CD4-positive, alpha-beta T cell (primary cell): Measurements from ENCODE around the gene ZFP36L2. TPM values are rescaled to one million over a fixed set of nuclear protein-coding genes. Genes with fewer than 3 reads are reported as not detected.

Experiments used
- ATAC-seq: fragments of 200-7000 bp; cut with Tn5 transposase; one replicate; pipeline ENCODE4 v1.10.0; 2022; ENCODE audit warnings: mild to moderate bottlenecking; ENCODE audit not compliant: poor library complexity
- CTCF ChIA-PET: fragments of 350-600 bp; sonication (Branson Sonifier 250); formaldehyde crosslinking; loops from one replicate; lab custom pipeline; 2021; ENCODE audit warnings: antibody characterized with exemption, inconsistent platforms; lab: Charles Lee
- POLR2A ChIA-PET: fragments of 350-600 bp; sonication (Branson Sonifier 250); formaldehyde crosslinking; loops from one replicate; lab custom pipeline; 2021; ENCODE audit warnings: antibody characterized with exemption, inconsistent platforms; lab: Charles Lee
- DNase-seq, 14 experiments: peaks; one replicate each; pipeline ENCODE4 v3.0.0-alpha.2; 2013 to 2020; ENCODE audit warnings: mixed read lengths in 2 of 14
- H3K27ac ChIP-seq, 2 donors: one replicate each; pipeline versions ENCODE4 v1.5.1 to v1.7.0; 2013; ENCODE audit warnings: low read length in 2 of 2, low read depth in 1 of 2, mild to moderate bottlenecking in 1 of 2
- H3K27me3 ChIP-seq, 2 experiments: 1 replicate in 1 of 2; 2 replicates in 1 of 2; pipeline versions ENCODE4 v1.6.1 to v1.7.0; 2013; ENCODE audit warnings: low read length in 2 of 2, control low read depth in 1 of 2, mild to moderate bottlenecking in 1 of 2, moderate library complexity in 1 of 2; ENCODE audit not compliant: insufficient read depth in 2 of 2, control insufficient read depth in 1 of 2
- H3K36me3 ChIP-seq: one replicate; pipeline ENCODE4 v1.6.1; 2013; ENCODE audit warnings: low read length, control low read depth; ENCODE audit not compliant: insufficient read depth
- H3K4me1 ChIP-seq: one replicate; pipeline ENCODE4 v1.6.1; 2013; ENCODE audit warnings: low read length, control low read depth; ENCODE audit not compliant: insufficient read depth
- H3K4me3 ChIP-seq: one replicate; pipeline ENCODE4 v1.5.1; 2013; ENCODE audit warnings: mild to moderate bottlenecking, low read length, moderate library complexity
- H3K9me3 ChIP-seq, 2 experiments: 1 replicate in 1 of 2; 2 replicates in 1 of 2; pipeline versions ENCODE4 v1.6.1 to v1.7.0; 2013; ENCODE audit warnings: low read length in 2 of 2, mild to moderate bottlenecking in 2 of 2, control low read depth in 1 of 2, moderate library complexity in 1 of 2; ENCODE audit not compliant: control insufficient read depth in 1 of 2, insufficient read depth in 1 of 2
- H3K27ac Mint-ChIP-seq: one replicate; pipeline ENCODE4 v1.8.0; 2020; ENCODE audit warnings: mixed read lengths
- H3K27me3 Mint-ChIP-seq: one replicate; pipeline ENCODE4 v1.8.0; 2021; ENCODE audit warnings: mixed read lengths
- H3K36me3 Mint-ChIP-seq: one replicate; pipeline ENCODE4 v1.8.0; 2021; ENCODE audit warnings: low read depth, mixed read lengths
- H3K4me1 Mint-ChIP-seq: one replicate; pipeline ENCODE4 v1.8.0; 2021; ENCODE audit warnings: low read depth, mixed read lengths
- H3K4me3 Mint-ChIP-seq: one replicate; pipeline ENCODE4 v1.8.0; 2020; ENCODE audit warnings: mild to moderate bottlenecking, mixed read lengths
- H3K9me3 Mint-ChIP-seq: one replicate; pipeline ENCODE4 v1.8.0; 2020; ENCODE audit warnings: mixed read lengths
- intact Hi-C, 2 experiments: fragments of 100-400 bp; cut with DNase I in 1 of 2; cut with micrococcal nuclease in 1 of 2; formaldehyde crosslinking; loops; one replicate each; pipeline versions ENCODE4 v1.15.1 to v1.9.0; 2023 to 2025; cut with DNase I, micrococcal nuclease
- total RNA-seq, 174 experiments: library from RNA in 2 of 174; stranded (reverse) in 2 of 174; gene quantifications; one replicate each; pipeline ENCODE4 v1.2.3 and lab custom pipeline; 2021 to 2026
- TF ChIP-seq, protein P1 (sequence below): fragments of 200-600 bp; IDR thresholded peaks from one replicate; pipeline ENCODE4 v1.8.0; 2022; ENCODE audit warnings: antibody characterized with exemption, mild to moderate bottlenecking

The ZFP36L2 gene
- total RNA-seq, 2 experiments from 2014 or later, result 1,602 to 1,631 TPM

DNA sequence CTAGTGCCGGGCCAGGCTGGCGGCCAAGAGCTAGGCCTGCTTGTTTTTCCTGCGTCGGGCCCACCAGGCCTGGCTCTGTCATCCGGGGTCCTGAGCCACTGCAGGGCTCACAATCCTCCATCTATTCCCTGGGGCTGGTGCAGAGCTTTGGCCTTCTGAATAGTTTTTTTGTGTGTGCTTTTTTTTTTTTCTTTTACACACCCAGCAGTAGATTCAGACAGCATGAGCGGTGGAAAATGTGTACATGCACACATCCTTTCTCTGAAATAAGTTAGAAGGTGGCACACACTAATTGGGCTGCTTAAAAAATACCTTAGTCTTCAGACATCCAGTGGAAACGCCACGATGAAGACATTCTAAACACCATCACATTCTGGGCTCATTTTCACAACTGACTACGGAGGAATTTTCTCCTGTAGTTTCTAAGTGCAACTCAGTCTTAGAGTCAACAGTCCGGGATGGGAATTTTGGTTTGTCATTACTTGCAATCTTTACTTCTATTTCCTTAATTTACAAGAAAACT lies 6.1 kb downstream of the ZFP36L2 start:
- H3K27me3 ChIP-seq, result no peaks in the 10 kb centered on the region
- intact Hi-C loops, result loop anchor here in 1 of 2 experiments (1.0 kb wide), 1 partner anchor 86 kb away; no protein-coding TSS in a partner anchor
- TF ChIP-seq, protein P1, sequence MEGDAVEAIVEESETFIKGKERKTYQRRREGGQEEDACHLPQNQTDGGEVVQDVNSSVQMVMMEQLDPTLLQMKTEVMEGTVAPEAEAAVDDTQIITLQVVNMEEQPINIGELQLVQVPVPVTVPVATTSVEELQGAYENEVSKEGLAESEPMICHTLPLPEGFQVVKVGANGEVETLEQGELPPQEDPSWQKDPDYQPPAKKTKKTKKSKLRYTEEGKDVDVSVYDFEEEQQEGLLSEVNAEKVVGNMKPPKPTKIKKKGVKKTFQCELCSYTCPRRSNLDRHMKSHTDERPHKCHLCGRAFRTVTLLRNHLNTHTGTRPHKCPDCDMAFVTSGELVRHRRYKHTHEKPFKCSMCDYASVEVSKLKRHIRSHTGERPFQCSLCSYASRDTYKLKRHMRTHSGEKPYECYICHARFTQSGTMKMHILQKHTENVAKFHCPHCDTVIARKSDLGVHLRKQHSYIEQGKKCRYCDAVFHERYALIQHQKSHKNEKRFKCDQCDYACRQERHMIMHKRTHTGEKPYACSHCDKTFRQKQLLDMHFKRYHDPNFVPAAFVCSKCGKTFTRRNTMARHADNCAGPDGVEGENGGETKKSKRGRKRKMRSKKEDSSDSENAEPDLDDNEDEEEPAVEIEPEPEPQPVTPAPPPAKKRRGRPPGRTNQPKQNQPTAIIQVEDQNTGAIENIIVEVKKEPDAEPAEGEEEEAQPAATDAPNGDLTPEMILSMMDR, result no peak
- peaks cover 64% of the 10 kb centered on the region for H3K4me1 ChIP-seq
- H3K27ac ChIP-seq, result peak overlapping the region; percentile 62 to 92
- H3K36me3 Mint-ChIP-seq, result peaks cover 66% of the 10 kb centered on the region
- ChIA-PET CTCF (interaction anchor here (2.2 to 13.6 kb wide), 3 partner anchors 9 to 86 kb away, joined by 8 to 303 read pairs (median 37); no protein-coding TSS in a partner anchor), POLR2A (interaction anchor here (1.0 to 21.5 kb wide), 10 partner anchors 5 to 410 kb away, joined by 3 to 1478 read pairs (median 50); partner anchors contain the start of gene ZFP36L2)
- H3K27me3 Mint-ChIP-seq, result peaks cover 19% of the 10 kb centered on the region
- H3K9me3 Mint-ChIP-seq, result no peaks in the 10 kb centered on the region
- no peaks in the 10 kb centered on the region for H3K9me3 ChIP-seq
- peak overlapping the region; percentile 97 for H3K4me3 ChIP-seq
- H3K36me3 ChIP-seq, result peaks cover 39% of the 10 kb centered on the region
- H3K4me3 Mint-ChIP-seq, result peak overlapping the region; percentile 87
- DNase-seq, result no peak
- H3K27ac Mint-ChIP-seq, result peak overlapping the region; percentile 98
- H3K4me1 Mint-ChIP-seq, result peaks cover 62% of the 10 kb centered on the region
- peak; percentile 4 for ATAC-seq

DNA sequence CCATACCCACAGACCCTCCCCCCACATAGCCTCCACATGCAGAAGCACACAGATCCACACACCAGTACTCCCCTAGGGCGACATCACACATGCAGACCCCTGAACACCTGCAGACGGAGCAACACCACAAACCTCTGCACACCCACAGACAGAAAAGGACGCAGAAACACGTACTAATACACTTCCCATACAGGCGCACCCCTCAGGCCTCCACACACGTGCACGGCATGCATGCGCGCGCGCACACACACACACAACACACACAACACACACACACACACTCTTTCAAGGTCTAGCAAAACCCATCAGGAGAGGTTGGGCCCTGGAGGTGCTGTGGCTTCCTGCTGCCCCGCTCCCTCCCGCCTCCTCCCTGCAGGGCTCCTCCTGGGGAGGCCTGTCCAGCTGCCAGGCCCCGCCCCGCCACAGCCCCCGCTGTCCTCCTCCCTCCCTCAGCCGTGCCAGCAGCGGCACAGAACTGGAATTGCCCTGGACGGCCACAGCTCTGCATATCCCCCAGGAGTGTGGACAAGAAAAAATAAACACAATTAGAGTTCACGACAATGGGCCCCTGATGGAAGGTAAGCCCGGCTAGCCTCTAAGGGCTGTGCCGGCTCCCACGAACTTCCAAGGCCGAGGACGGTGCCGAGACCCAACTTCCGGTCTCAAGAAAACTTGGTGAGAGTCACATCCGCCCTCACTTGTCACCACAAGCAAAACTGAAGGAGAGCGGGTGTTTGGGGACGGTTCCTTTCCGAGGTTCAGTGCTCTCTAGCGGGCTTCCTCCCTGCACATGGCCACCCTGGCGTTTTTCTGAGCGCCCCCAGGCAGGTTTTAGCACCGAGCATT lies 6.8 kb downstream of the ZFP36L2 start:
- CTCF ChIA-PET, result interaction anchor here (1.0 to 13.6 kb wide), 4 partner anchors 10 to 86 kb away, joined by 3 to 303 read pairs (median 22); no protein-coding TSS in a partner anchor
- ATAC-seq, result peak; percentile 38

More for the DNA sequence above, 6.8 kb downstream of the ZFP36L2 start:
- Histone ChIP-seq H3K9me3 (no peaks in the 10 kb centered on the region), H3K27me3 (no peaks in the 10 kb centered on the region), H3K27ac (peak overlapping the region; percentile 62 to 92), H3K36me3 (peaks cover 35% of the 10 kb centered on the region), H3K4me3 (peak overlapping the region; percentile 97), H3K4me1 (peaks cover 69% of the 10 kb centered on the region)
- TF ChIP-seq, protein P1, result no peak
- peaks cover 19% of the 10 kb centered on the region for H3K27me3 Mint-ChIP-seq
- H3K9me3 Mint-ChIP-seq, result no peaks in the 10 kb centered on the region
- peak overlapping the region; percentile 87 for H3K4me3 Mint-ChIP-seq
- peaks cover 59% of the 10 kb centered on the region for H3K36me3 Mint-ChIP-seq
- DNase-seq, result peak; percentile 65 to 93 (median 76)
- intact Hi-C loops, result loop anchor here in 1 of 2 experiments (1.0 kb wide), 3 partner anchors 45 to 85 kb away; no protein-coding TSS in a partner anchor
- POLR2A ChIA-PET, result interaction anchor here (1.0 to 21.5 kb wide), 12 partner anchors 6 to 257 kb away, joined by 3 to 1478 read pairs (median 4); partner anchors contain the start of gene ZFP36L2
- H3K4me1 Mint-ChIP-seq, result peaks cover 62% of the 10 kb centered on the region
- peak overlapping the region; percentile 98 for H3K27ac Mint-ChIP-seq
